ENCODE measurements around the gene MDM1.

Gene MDM1

GRCh38 chr12:68259318-68259940 is 72.7 kb downstream of the MDM1 start:
- Histone ChIP-seq H3K4me1 (ENCODE audit: insufficient read depth, low read length, poor library complexity, severe bottlenecking) (peaks cover 26% of the 10 kb centered on the region), H2AFZ (ENCODE audit: low read length) (no peak overlapping the region), H3K4me2 (ENCODE audit: low read depth, low read length, poor library complexity, severe bottlenecking) (no peak overlapping the region), H4K20me1 (ENCODE audit: insufficient read depth, low read length, poor library complexity, severe bottlenecking) (no peaks in the 10 kb centered on the region), H3K9ac (ENCODE audit: low read depth, low read length, poor library complexity, severe bottlenecking) (no peak overlapping the region), H3K79me2 (ENCODE audit: insufficient read depth, low read length) (no peaks in the 10 kb centered on the region), H3F3A (ENCODE audit: low read depth) (no peaks in the 10 kb centered on the region), H3K9me2 (replicated peaks; ENCODE audit: low read depth, low read length) (no peaks in the 10 kb centered on the region), H3K9me3 (ENCODE audit: insufficient read depth, low read depth, low read length) (no peaks in the 10 kb centered on the region), H3K27me3 (ENCODE audit: insufficient read depth, low read length, poor library complexity, severe bottlenecking) (no peaks in the 10 kb centered on the region), H3K36me3 (ENCODE audit: insufficient read depth, low read length) (no peaks in the 10 kb centered on the region), H3K4me3 (ENCODE audit: low read length, poor library complexity, severe bottlenecking) (no peak overlapping the region)
- TF ChIP-seq CTCF (conservative IDR thresholded peaks at IDR 0.05; ENCODE audit: low read length) (no peak), EZH2phosphoT487 (IDR thresholded peaks at IDR 0.05; ENCODE audit: borderline replicate concordance) (no peak)

- H3K9me2 ChIP-seq (replicated peaks; ENCODE audit: low read depth, low read length): no peaks in the 10 kb centered on the region
- H3K27me3 ChIP-seq (ENCODE audit: insufficient read depth, low read length, poor library complexity, severe bottlenecking): no peaks in the 10 kb centered on the region
- H3F3A ChIP-seq (ENCODE audit: low read depth): no peaks in the 10 kb centered on the region
- H3K4me3 ChIP-seq (ENCODE audit: low read length, poor library complexity, severe bottlenecking): no peak within 1 kb of the TSS
- no peak for TF ChIP-seq EZH2phosphoT487 (IDR thresholded peaks at IDR 0.05; ENCODE audit: borderline replicate concordance)
- no peak for TF ChIP-seq CTCF (conservative IDR thresholded peaks at IDR 0.05; ENCODE audit: low read length)
- H3K9ac ChIP-seq (ENCODE audit: low read depth, low read length, poor library complexity, severe bottlenecking): no peak within 1 kb of the TSS
- H4K20me1 ChIP-seq (ENCODE audit: insufficient read depth, low read length, poor library complexity, severe bottlenecking): no peaks in the 10 kb centered on the region
- H3K79me2 ChIP-seq (ENCODE audit: insufficient read depth, low read length): no peaks in the 10 kb centered on the region
- no peak within 1 kb of the TSS for H3K4me2 ChIP-seq (ENCODE audit: low read depth, low read length, poor library complexity, severe bottlenecking)
- no peak within 1 kb of the TSS for H2AFZ ChIP-seq (ENCODE audit: low read length)
- no peaks in the 10 kb centered on the region for H3K9me3 ChIP-seq (ENCODE audit: insufficient read depth, low read depth, low read length)
- H3K4me1 ChIP-seq (ENCODE audit: insufficient read depth, low read length, poor library complexity, severe bottlenecking): no peaks in the 10 kb centered on the region
- no peaks in the 10 kb centered on the region for H3K36me3 ChIP-seq (ENCODE audit: insufficient read depth, low read length)
These were observed 78.7 kb downstream of the MDM1 start, which contains the start of gene IL22 for GRCh38 chr12:68253504-68253903. Gene IL22, minus strand, starts transcription at chr12:68253604. Its CDS starts 156 bp downstream, at chr12:68253448.

GRCh38 chr12:68252077-68252476 is 80.1 kb downstream of the MDM1 start:
- Histone ChIP-seq H2AFZ (ENCODE audit: low read length) (no peak overlapping the region), H3K9me2 (replicated peaks; ENCODE audit: low read depth, low read length) (no peaks in the 10 kb centered on the region), H3K36me3 (ENCODE audit: insufficient read depth, low read length) (no peaks in the 10 kb centered on the region), H3K4me3 (ENCODE audit: low read length, poor library complexity, severe bottlenecking) (no peak overlapping the region), H3K27me3 (ENCODE audit: insufficient read depth, low read length, poor library complexity, severe bottlenecking) (no peaks in the 10 kb centered on the region), H3K9ac (ENCODE audit: low read depth, low read length, poor library complexity, severe bottlenecking) (no peak overlapping the region), H3F3A (ENCODE audit: low read depth) (no peaks in the 10 kb centered on the region), H4K20me1 (ENCODE audit: insufficient read depth, low read length, poor library complexity, severe bottlenecking) (no peaks in the 10 kb centered on the region), H3K79me2 (ENCODE audit: insufficient read depth, low read length) (no peaks in the 10 kb centered on the region), H3K4me1 (ENCODE audit: insufficient read depth, low read length, poor library complexity, severe bottlenecking) (no peaks in the 10 kb centered on the region), H3K9me3 (ENCODE audit: insufficient read depth, low read depth, low read length) (no peaks in the 10 kb centered on the region), H3K4me2 (ENCODE audit: low read depth, low read length, poor library complexity, severe bottlenecking) (no peak overlapping the region)
- TF ChIP-seq EZH2phosphoT487 (IDR thresholded peaks at IDR 0.05; ENCODE audit: borderline replicate concordance) (no peak), CTCF (conservative IDR thresholded peaks at IDR 0.05; ENCODE audit: low read length) (no peak)
